22Rv1 (cell line): Measurements from ENCODE around the gene PTPRZ1.

Source experiments
- ZFX ChIP-seq: fragments of 450-650 bp; IDR thresholded peaks from 2 replicates; pipeline ENCODE4 v1.6.1; 2017; ENCODE audit warnings: antibody characterized with exemption, borderline replicate concordance
- TF ChIP-seq, protein P1 (sequence below): fragments of 450-650 bp; IDR thresholded peaks from 2 replicates; pipeline ENCODE4 v1.5.1; 2017; ENCODE audit warnings: mild to moderate bottlenecking

DNA sequence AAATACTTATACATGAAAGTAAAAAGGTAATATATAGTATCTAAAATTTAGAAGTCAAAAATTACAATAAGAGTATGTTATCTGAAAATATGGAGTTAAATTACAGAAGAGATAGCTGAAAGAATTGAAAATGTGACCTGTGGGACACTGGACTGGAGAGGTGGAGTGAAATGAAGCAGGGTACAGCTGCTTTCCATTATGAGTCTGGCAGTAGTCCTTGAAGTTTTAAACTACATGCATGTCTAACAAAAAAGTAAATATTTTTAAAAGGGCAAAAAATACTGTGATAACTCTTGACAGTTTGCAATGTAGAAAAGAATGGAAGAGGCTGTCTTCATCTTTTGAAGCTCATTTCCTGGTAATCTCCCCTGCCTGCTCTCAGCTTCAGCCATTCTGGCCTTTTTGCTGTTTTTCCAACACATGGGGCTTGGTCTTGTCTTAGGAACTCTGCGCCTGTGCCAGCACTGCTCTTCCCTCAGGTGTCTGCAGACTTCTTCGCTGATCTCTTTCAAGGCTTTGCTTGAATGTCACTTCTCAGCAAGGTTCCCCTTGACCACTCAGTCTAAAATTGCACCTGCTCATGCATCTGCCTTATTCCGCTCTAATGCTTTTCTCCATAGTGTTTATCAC is 36.9 kb downstream of the PTPRZ1 start:
- TF ChIP-seq, protein P1, sequence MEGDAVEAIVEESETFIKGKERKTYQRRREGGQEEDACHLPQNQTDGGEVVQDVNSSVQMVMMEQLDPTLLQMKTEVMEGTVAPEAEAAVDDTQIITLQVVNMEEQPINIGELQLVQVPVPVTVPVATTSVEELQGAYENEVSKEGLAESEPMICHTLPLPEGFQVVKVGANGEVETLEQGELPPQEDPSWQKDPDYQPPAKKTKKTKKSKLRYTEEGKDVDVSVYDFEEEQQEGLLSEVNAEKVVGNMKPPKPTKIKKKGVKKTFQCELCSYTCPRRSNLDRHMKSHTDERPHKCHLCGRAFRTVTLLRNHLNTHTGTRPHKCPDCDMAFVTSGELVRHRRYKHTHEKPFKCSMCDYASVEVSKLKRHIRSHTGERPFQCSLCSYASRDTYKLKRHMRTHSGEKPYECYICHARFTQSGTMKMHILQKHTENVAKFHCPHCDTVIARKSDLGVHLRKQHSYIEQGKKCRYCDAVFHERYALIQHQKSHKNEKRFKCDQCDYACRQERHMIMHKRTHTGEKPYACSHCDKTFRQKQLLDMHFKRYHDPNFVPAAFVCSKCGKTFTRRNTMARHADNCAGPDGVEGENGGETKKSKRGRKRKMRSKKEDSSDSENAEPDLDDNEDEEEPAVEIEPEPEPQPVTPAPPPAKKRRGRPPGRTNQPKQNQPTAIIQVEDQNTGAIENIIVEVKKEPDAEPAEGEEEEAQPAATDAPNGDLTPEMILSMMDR, result no peak
- TF ChIP-seq ZFX, result no peak
